GM21576 (cell line): ENCODE results near the gene NLGN1.
"Not testable (repeated sequence)": the region's sequence is repeated elsewhere in the genome, so short reads cannot be mapped to it uniquely, and the experiment has no call there.

Experiments used
- ATAC-seq: cut with Tn5 transposase; IDR thresholded peaks from one replicate; pipeline ENCODE4 v1.9.1; 2021; ENCODE audit warnings: mild to moderate bottlenecking, moderate library complexity; ENCODE audit not compliant: unreplicated experiment

The NLGN1 gene

DNA sequence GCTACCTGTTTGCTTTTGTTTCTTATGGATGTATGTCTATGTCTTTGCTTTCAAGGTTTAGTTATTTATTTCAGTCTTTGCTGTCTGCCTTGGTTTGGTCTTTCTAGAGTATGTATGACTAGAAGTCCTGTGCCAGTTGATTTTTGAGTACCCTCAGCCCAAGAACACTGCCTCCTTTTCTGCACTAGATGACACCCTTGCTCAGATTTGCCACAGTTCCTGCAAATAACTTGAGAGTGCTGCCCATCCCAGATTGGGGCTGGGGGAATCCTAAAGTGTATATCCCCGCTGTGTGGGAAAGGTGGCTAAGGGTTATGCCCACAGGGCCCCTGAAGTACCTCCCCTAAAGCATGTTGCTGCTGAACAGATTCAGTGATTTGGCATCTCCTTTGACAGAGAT is 32.0 kb downstream of the NLGN1 start:
- no peak for ATAC-seq

DNA sequence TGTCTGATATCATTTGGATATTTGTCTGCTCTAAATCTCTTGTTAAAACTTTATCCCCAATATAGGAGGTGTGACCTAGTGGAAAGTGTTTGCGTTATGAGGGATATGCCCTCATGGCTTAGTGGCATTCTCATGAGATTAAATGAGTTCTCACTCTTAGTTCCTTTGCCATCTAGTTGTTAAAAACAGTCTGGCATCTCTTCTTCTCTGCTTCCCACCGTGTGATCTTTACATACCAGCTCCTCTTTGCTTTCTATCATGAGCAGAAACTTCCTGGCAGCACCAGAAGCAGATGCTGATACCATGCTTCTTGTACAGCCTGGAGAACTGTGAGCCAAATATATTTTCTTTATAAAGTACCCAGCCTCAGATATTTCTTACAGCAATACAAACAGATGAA is 33.0 kb downstream of the NLGN1 start:
- ATAC-seq, result no peak

DNA sequence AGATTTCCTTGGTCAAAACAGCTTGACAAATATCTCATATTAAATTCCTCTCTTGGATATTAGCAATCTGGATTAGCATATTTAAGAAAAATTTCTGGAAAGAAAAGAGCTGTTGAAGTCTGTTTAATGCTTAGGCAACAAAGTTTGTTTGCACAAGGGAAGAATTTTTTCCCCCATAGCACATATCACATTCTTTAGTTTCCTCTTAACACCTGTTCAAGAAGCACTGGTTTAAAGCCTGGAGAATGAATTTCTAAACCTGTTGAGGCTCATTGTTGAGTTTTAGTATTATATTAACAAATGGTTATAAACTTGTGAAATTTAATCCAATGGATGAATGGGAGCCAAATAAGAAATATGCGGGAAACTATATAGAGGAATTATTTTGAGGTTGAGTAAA is 41.5 kb downstream of the NLGN1 start:
- ATAC-seq, result no peak

DNA sequence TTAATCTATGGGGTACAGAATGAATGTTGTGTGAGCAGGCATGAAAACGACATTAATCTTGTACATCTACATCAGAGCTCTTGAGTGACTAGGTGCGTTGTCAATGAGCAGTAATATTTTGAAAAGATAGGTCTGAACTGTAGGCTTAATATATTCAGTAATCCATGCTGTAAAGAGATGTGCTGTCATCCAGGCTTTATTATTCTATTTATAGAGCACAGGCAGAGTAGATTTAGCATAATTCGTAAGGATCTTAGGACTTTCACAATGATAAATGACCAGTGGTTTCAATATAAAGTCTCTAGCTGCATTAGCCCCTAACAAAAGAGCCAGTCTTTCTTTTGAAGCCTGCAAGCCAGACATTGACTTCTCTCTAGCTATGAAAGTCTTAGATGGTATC is 43.0 kb downstream of the NLGN1 start:
- no peak for ATAC-seq

DNA sequence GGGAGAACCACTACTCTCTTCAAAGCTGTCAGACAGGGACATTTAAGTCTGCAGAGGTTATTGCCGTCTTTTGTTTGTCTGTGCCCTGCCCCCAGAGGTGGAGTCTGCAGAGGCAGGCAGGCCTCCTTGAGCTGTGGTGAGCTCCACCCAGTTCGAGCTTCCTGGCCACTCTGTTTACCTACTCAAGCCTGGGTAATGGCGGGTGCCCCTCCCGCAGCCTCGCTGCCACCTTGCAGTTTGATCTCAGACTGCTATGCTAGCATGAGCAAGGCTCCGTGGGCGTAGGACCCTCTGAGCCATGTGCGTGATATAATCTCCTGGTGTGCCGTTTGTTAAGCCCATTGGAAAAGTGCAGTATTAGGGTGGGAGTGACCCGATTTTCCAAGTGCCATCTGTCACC is 54.0 kb downstream of the NLGN1 start:
- not testable (repeated sequence) for ATAC-seq

DNA sequence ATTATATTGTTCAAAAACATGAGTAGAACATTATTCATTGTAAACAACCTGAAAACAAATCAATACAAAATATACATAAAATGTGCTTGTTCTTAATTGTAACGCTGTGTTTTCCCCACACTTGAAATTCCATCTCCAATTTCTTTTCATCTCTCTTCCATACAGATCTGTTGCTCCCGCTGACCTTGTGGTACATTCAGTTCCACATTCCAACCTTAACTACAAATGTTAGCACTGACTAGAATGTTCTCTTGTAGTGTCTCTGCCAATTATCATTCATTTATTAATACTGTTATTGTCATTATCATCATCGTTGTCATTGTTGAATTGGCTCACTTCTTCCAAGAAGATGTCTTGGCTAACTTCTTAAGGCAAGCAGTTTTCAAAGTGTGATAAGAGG is 65.7 kb downstream of the NLGN1 start:
- ATAC-seq, result no peak

DNA sequence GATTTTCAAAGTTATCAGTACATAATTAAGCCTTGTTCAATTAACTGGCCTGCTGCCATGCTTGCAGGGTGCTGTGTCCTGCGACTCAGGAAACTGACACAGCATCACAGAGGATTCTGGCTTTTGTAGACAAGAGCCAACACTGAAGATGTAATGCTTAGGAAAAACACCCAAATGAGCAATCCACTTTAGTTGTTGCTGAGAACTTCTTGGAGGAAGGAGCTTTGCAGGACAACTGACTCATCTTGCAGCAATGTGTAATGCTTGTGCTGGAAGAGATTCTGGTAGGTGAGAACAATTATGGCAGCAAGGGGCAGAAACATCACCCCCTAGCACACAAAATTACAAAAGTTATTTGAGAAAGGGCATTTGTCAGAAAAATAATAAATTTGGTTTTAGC is 67.6 kb downstream of the NLGN1 start:
- ATAC-seq, result no peak

DNA sequence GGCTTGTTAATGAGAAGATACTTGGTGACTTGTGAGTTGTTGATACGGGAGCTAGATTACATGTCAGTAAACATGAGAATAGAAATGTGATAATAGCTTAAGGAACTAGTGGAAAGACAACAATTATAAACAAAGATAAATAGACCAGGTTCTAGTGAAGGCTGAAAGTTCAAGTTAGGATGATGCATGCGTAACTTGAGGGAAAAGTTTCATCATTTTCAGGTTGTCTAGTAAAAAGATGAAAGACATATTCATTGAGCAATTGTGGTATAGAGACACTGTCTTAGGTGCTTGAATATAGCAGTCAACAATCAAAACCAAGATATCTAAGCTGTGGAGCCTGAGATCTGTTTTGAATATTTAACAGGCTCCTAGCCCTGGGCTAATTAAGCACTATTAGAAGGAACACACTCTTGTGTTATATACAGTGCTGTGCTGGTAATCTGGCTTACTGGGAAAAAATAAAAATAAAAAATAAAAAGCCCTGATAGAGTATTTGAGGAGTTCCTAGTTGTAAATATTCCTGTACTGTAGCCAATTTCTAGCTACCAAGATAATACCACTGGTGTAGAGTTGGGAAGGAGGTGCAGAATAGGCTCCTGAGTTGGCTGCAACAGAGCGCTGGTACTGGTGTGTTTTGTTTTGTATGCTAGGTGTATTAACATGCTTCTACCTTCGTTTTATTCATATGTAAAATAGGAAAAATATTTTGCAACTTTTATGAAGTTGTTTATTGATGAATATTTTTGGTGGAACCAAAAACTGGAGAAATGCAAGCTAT is 68.5 kb downstream of the NLGN1 start:
- no peak for ATAC-seq

DNA sequence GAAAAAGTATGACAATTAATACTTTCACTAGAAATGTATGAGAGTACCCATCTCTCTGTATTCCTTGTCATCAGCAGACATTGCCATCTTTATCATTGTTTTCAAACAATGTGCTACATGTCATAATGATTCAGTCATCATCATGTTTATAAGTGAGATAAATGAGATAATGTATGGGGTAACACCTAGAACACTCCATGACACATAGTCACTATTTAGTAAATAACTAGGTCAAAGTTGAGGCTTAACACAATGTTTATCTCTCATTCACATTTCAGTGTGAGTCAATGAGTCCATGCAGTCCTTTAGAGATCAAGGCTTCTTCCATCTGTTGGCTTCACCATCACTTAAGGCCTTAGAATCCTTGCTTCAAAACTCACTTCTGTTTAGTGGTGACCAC is 70.0 kb downstream of the NLGN1 start:
- ATAC-seq, result no peak

DNA sequence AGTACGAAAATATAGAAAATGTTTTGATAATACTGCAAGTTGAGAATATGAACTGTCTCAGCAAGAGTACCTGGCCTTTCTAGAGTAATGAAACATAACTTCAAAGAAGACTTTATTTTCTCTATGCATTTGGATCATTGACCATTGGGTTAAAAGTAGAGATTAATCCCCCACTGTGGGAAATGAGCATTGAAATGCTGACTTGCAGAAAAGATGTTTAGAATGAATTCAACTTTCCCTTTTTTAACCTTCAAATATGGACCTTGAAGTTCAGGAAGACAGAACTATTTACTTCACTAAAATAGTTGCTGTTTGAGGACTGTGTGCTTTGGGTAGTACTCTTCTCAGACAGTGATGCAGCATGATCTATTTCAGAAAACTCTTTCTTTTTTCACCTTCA is 75.7 kb downstream of the NLGN1 start:
- no peak for ATAC-seq

DNA sequence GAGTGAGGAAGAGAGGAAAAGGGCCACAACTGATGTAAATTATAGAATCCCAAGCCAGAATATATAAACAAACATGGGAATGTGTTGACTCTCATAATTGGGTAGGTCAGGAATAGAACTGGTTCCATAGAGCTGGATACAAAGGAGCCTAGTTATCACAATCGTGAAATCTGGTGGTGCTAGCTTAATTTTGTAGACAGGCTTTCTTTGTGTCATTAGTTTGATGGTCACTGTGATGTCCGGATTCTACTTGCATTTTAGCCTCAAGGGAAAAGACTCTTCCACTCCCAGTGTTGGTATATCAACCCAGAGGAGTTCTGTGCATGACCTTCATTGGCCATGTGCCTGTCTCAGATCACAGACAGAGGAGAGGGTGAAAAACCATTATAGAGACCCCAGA is 81.8 kb downstream of the NLGN1 start:
- ATAC-seq, result no peak

DNA sequence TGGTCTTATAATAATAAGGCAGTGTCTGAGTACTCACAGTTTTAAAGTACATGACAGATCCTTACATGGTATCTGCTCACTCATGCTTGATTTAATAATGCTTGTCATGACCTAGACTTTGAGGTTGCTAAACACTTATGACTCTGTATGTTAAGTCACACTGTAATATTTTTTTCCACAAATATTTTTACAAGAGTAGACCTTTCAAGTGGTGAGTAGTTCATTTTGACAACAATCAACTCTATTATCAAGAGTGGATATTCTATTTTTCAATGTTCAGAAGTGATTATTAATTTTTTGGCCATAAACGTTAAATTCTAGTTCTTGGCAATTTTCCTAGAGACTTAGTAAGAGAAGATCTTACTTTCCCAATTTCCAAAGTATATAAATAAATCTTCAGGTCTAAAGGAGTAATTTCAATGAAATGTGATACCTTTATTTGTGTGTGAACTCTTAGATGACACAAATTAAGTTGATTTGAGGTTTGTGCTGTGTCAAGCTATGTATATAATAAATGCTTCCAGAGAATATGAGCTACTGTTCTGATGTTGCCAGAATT is 104.5 kb downstream of the NLGN1 start:
- ATAC-seq, result no peak

DNA sequence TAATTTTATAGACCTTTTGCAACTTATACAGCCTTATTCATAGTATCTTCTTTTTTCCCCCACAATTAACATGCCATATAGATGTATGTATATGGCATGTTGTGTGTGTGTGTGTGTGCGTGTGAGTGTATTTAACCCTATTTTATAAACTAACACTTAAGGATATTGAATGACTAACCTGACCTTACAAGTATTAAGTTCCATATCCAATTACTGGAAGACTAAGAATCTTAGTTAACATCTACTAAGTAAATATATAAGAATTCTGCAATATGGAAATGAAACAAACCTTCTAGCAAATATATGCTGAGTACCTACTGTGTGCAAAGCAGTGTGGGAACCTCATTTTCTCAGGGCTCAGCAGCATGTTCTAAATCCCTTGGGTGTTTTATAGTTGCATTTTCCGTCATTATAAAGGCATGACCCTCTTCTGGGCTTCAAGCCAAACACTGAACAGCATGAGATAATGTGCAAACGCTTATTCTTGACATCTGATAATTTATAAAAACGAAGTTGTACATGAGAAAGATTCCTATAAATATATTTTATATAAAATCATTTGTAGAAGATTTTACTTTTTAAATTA is 105.5 kb downstream of the NLGN1 start:
- ATAC-seq, result no peak

DNA sequence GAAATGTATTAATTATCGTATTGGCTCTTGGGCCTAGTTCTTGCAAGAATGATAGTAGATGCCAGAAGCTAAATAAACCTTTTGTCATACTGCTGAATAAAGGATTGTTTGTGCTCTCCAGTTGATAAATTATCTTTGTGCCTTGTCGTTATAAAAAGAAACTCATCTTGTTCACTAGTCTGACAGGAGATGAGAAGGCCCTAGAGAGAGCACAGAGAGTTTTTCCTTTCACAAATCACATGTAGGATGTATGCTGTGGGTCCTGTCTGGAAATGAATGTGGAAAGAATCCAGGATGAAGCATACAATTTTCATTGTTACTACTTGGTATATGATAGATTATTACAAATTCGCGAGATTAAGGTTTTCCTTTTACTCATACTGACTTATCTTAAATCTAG is 113.0 kb downstream of the NLGN1 start:
- no peak for ATAC-seq

DNA sequence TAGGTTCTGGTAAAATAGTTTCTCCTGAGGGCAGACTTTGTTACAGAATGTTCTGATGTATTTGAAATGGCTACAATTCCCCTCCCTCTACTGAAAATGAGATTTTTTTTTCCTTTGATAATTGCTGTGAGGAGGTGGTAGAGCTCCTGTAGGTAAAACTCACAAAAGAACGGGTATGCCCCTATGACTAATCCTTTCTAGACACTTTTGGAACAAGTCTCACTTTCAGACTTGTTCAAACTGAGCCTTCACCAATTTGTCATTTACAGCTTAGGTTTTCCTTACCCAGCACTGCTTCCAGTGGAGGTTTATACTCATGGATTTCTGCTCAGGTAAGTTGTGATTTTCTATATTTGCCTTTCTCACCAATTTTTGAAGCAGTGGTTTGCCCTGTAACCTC is 115.6 kb downstream of the NLGN1 start:
- ATAC-seq, result peak; percentile 75

DNA sequence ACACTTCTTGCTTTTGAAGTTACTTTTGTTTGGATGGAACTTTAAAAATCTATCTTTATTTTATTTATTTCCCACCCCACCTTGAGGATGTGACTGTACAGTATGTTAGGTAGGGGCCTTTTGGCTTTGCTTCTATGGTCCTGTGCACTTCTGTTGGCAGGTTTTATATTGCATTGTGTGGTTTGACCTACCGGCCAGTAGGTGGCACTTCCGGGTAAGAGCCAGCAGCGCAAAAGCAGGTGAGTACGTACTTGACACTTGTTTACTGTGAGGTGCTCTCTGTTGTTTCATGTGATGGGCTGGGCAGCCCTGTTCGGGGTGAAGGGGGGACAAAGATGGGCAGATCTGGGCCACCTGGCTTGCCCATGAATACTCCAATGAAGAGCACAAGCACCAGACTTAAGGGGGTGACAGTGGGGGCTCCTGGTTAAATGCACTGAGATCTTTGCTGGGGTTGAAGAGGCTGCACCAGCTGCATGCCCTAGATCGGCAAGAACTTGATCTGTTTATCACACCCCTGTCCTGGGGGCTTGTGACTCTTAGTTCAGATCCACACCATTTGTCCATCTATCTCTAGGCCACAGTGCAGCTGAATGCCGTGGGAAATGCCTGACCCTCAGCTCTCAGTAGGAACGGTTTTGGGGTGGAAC is 131.6 kb downstream of the NLGN1 start:
- ATAC-seq, result peak; percentile 94

DNA sequence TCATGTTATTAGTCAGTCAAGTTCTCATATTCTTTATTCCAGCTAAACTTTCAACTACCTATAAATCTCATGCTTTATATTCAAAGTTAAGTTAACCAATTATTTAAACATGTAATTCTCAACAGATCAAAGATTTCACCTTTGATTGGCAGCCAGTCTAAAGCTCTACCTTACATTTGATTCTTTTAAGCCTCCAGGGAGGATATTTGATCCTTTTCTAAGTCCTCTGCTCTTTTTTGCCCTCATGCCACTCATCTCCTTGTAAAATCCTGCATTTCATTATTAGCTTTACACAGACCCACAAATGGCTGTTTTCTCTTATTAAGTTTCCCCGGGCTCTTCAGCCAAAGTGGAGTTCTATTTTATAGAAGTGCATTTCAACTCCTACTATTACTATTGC is 134.1 kb downstream of the NLGN1 start:
- no peak for ATAC-seq

DNA sequence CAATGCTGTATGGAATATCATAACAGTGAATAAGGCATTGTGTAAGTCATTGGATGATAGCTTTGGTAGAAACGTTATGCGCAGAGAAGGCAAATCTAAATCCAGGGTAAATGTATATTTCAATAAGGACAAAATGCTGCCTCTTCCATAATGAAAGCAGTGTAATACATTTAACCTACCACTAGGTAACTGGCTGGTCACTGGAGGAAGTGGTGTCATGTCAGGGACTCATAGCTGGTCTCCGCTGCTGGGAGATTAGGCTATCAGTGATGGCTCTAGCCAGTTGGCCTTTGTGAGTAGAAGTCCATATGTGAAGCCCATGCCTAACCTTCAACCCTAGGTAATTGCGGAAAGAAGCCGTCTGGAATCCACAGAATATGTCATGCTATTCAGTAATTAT is 140.9 kb downstream of the NLGN1 start:
- no peak for ATAC-seq

DNA sequence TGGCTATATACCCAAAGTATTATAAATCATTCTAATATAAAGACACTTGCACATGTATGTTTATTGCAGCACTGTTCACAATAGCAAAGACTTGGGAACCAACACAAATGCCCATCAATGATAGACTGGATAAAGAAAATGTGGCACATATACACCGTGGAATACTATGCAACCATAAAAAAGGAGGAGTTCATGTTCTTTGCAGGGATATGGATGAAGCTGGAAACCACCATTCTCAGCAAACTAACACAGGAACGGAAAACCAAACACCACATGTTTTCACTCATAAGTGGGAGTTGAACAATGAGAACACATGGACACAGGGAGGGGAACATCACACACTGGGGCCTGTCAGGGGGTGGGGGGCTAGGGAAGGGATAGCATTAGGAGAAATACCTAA is 148.0 kb downstream of the NLGN1 start:
- ATAC-seq, result not testable (repeated sequence)

DNA sequence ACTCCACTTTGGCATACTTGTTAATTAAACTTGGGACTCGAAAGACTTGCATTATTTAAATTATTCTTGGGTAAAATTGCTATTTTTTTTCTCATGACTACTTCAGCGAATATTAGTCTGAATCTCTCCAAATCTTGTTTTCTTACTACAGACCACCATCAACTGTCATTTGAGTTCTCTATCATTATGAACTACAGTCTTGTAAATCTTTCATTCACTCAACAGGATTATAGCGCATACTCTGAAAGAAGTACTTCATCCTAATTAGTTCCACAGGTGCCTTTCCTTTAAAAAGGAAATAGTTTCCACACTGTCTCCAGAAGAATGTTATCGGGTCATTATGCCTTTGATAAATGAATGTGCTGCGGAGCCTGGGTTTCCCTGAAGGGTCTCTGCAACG is 149.5 kb downstream of the NLGN1 start:
- no peak for ATAC-seq

DNA sequence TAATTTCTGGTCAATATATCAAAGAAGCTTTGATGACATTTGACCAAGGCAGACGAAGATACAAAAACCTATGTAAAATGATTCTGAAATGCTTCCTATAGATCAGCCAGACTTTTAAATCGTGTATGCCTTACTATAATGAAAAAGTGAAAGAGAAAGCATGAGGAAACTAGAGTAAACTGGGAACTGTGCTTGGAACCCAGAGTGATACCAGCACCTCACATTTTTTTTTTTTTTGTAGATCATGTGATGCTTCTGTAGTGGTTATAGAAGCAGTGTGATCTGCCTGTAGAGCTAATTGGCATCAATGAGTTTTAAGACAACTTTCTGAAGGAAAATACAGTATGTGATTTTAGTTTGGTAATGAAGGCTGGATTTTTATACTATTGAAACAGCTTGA is 150.7 kb downstream of the NLGN1 start:
- ATAC-seq, result no peak

DNA sequence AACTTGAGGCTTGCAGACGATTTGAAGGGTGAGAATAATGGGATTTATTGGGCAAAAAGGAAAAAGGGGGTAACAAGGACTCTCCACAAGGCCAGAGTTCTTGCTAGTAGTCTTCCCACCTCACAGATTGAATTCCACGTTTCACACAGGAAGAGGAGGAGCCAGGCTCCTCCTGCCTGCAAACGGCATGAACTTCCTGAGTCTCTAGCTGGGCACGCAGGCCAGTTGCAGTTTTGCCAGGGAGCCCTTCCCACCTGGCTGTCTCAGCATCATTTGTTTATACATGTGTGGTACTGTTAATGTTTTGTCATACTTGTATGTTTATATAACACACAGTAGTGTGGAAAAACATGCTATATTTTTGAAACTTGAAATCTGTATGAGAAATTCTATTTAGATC is 155.0 kb downstream of the NLGN1 start:
- no peak for ATAC-seq
